GM12878 (cell line): ENCODE results near the gene GLO1. TPM values are rescaled to one million over a fixed set of nuclear protein-coding genes. Genes with fewer than 3 reads are reported as not detected.

Experiments used
- ATAC-seq: fragments of 200-7000 bp; cut with Tn5 transposase; 3 replicates; pipeline ENCODE4 v1.9.1; 2020; ENCODE audit warnings: mild to moderate bottlenecking, moderate library complexity
- BruUV-seq: library from RNA; stranded (reverse); fragments of 400-500 nt; replicated peaks from 2 replicates; lab custom pipeline; 2021; lab: Mats Ljungman, UMichigan
- CTCF ChIA-PET: fragments of 300-600 bp; sonication (Branson Sonifier 250); formaldehyde crosslinking; extraction: SDS; loops from one replicate; lab custom pipeline; 2021; ENCODE audit warnings: inconsistent platforms; lab: Yijun Ruan, JAX
- POLR2A ChIA-PET: fragments of 350-600 bp; formaldehyde crosslinking; extraction: SDS; loops from one replicate; lab custom pipeline; 2021; ENCODE audit warnings: inconsistent platforms; lab: Charles Lee
- RAD21 ChIA-PET: fragments of 300-600 bp; sonication (Branson Sonifier 250); formaldehyde crosslinking; loops from one replicate; lab custom pipeline; 2023; ENCODE audit warnings: antibody characterized with exemption; ENCODE audit not compliant: unreplicated experiment; lab: Charles Lee
- SMC1A ChIA-PET: fragments of 300-600 bp; sonication (Branson Sonifier 250); formaldehyde crosslinking; loops from one replicate; lab custom pipeline; 2023; ENCODE audit not compliant: unreplicated experiment, uncharacterized antibody; lab: Charles Lee
- DNase-seq: peaks from one replicate; pipeline ENCODE4 v3.0.0-alpha.2; 2011; ENCODE audit warnings: low read depth, low spot score
- FAIRE-seq: peaks from 3 replicates; lab custom pipeline; 2011; peaks lifted over from hg19 to GRCh38; lab: Jason Lieb, UNC
- H2AFZ ChIP-seq: 2 replicates; pipeline ENCODE4 v1.6.0; 2011; ENCODE audit warnings: low read depth, low read length, control low read depth; ENCODE audit not compliant: control insufficient read depth
- H3K27ac ChIP-seq: 2 replicates; pipeline ENCODE4 v1.5.1; 2011; ENCODE audit warnings: control low read depth; ENCODE audit not compliant: control insufficient read depth, insufficient read depth
- H3K27me3 ChIP-seq, 2 experiments: replicated peaks in 1 of 2; 2 replicates each; pipeline versions ENCODE4 v1.6.0 to v1.6.1; 2011; ENCODE audit warnings: low read length in 1 of 2; ENCODE audit not compliant: control insufficient read depth in 2 of 2, insufficient read depth in 2 of 2
- H3K36me3 ChIP-seq, 2 experiments: 2 replicates each; pipeline ENCODE4 v1.5.1; 2011; ENCODE audit warnings: low read length in 1 of 2; ENCODE audit not compliant: control insufficient read depth in 2 of 2, insufficient read depth in 2 of 2
- H3K4me1 ChIP-seq: 2 replicates; pipeline ENCODE4 v1.6.1; 2011; ENCODE audit warnings: mild to moderate bottlenecking, low read length, moderate library complexity, mixed read lengths; ENCODE audit not compliant: control insufficient read depth, insufficient read depth
- H3K4me2 ChIP-seq: 2 replicates; pipeline ENCODE4 v1.6.0; 2011; ENCODE audit warnings: control low read depth; ENCODE audit not compliant: control insufficient read depth, insufficient read depth
- H3K4me3 ChIP-seq: fragments of 200-600 bp; sonication (generic); 2 replicates; pipeline ENCODE4 v1.5.1; 2016
- H3K79me2 ChIP-seq: 2 replicates; pipeline ENCODE4 v1.6.0; 2011; ENCODE audit warnings: low read length; ENCODE audit not compliant: control insufficient read depth, insufficient read depth
- H3K9ac ChIP-seq: 2 replicates; pipeline ENCODE4 v1.8.0; 2011; ENCODE audit warnings: low read length, control low read depth, mixed read lengths; ENCODE audit not compliant: control insufficient read depth, insufficient read depth
- H3K9me3 ChIP-seq: replicated peaks from 3 replicates; pipeline ENCODE4 v1.5.1; 2011; ENCODE audit warnings: mild to moderate bottlenecking, low read length; ENCODE audit not compliant: control insufficient read depth, insufficient read depth
- H4K20me1 ChIP-seq: 2 replicates; pipeline ENCODE4 v1.6.0; 2011; ENCODE audit not compliant: control insufficient read depth, insufficient read depth
- EED ChIP-seq: sonication (generic); IDR thresholded peaks from 2 replicates; pipeline ENCODE4 v1.6.1; 2016; ENCODE audit warnings: antibody characterized with exemption, low read depth
- KDM1A ChIP-seq: fragments of 200-600 bp; sonication (generic); IDR thresholded peaks from 2 replicates; pipeline ENCODE4 v1.6.1; 2016; ENCODE audit warnings: borderline replicate concordance
- POLR2A ChIP-seq: IDR thresholded peaks from 2 replicates; pipeline ENCODE4 v1.6.1; 2011; ENCODE audit warnings: low read depth, mild to moderate bottlenecking, low read length
- ZBTB4 ChIP-seq: fragments of 450-650 bp; formaldehyde crosslinking; IDR thresholded peaks from 2 replicates; pipeline ENCODE4 v1.4.0; 2022; ENCODE audit warnings: mild to moderate bottlenecking, moderate library complexity
- WGBS: methylation state at CpG from one replicate; pipeline ENCODE4 v1.1.6; 2016; ENCODE audit warnings: low lambda C conversion rate; ENCODE audit not compliant: insufficient replicate concordance, insufficient coverage; ENCODE audit errors: missing lambda C conversion rate; 5-methylcytosine and 5-hydroxymethylcytosine counted together
- in situ Hi-C: fragments of 300-500 bp; cut with MboI; formaldehyde crosslinking; loops from 9 replicates; pipeline ENCODE4 v1.14.3; 2018; ENCODE audit warnings: mixed read lengths
- intact Hi-C: fragments of 100-400 bp; cut with micrococcal nuclease; formaldehyde crosslinking; loops from one replicate; pipeline ENCODE4 v1.14.2; 2022; ENCODE audit not compliant: unreplicated experiment
- polyA plus RNA-seq, 11 experiments: library from polyadenylated mRNA; depleted of rRNA in 4 of 11; unstranded in 6 of 11; stranded (reverse) in 5 of 11; fragments of >200 nt; fragmentation: Nextera tagmentation in 4 of 11; fragmentation: Illumina TruSeq in 1 of 11; extraction: Ambion mirVana in 4 of 11; extraction: Trizol in 1 of 11; gene quantifications; 1 replicate in 1 of 11; 2 replicates in 10 of 11; pipeline versions ENCODE4 v1.2.1 to v1.2.3, GENCODE V29; 2011 to 2016; ENCODE audit warnings: inconsistent platforms in 2 of 11, missing spikeins in 2 of 11, low read depth in 1 of 11
- total RNA-seq, 4 experiments: library from RNA; depleted of rRNA in 3 of 4; stranded (reverse); fragments of >200 nt in 3 of 4; fragmentation: Illumina TruSeq in 1 of 4; extraction: Trizol in 1 of 4; gene quantifications; 2 replicates each; pipeline versions ENCODE4 v1.2.1 to v1.2.3, GENCODE V29; 2013 to 2021

GLO1 gene
- total and polyA plus RNA-seq, 10 of the 15 experiments (the other 5 are each of a cell fraction or from before 2014, with no cell fraction given): 105 to 227 (median 150) TPM

GRCh38 chr6:38631186-38631783, 71.7 kb downstream of the GLO1 start:
- no peaks in the 10 kb centered on the region for H3K9me3 ChIP-seq
- H3K27me3 ChIP-seq: no peaks in the 10 kb centered on the region
- no peaks in the 10 kb centered on the region for H3K4me1 ChIP-seq
- H2AFZ ChIP-seq: no peak overlapping the region
- SMC1A ChIA-PET: no interaction called here
- FAIRE-seq (no peak), DNase-seq (no peak), ATAC-seq (no peak)
- no peak overlapping the region for H3K4me3 ChIP-seq
- no peak overlapping the region for H3K4me2 ChIP-seq
- no TSS peak for BruUV-seq
- WGBS: 72% methylated on average over 3 of the region's 3 CpGs
- no peak overlapping the region for H3K9ac ChIP-seq
- intact Hi-C loops (no loop called here), in situ Hi-C loops (no loop called here)
- no peaks in the 10 kb centered on the region for H3K36me3 ChIP-seq
- RAD21 ChIA-PET: interaction anchor here (0.6 kb wide), 1 partner anchor 113 kb away, joined by 3 read pairs; no protein-coding TSS in a partner anchor
- POLR2A ChIA-PET: no interaction called here
- CTCF ChIA-PET: no interaction called here
- H3K27ac ChIP-seq: no peak overlapping the region
- no peaks in the 10 kb centered on the region for H3K79me2 ChIP-seq
- TF ChIP-seq ZBTB4 (CRISPR knock-in tag) (no peak), KDM1A (no peak), POLR2A (no peak), EED (no peak)
- H4K20me1 ChIP-seq: no peaks in the 10 kb centered on the region

Other genes starting within 250 kb of the GLO1 start
- 5.1 and 5.3 TPM in 2 replicates for gene BTBD9, start 63.2 kb downstream of the GLO1 start, total RNA-seq (2014; rRNA removed)
- 4.7 and 5.0 TPM in 2 replicates for gene BTBD9, start 63.2 kb downstream of the GLO1 start, total RNA-seq (2014; rRNA removed; fragmentation: Illumina TruSeq; extraction: Trizol)
- 8.6 and 9.6 TPM in 2 replicates for gene BTBD9, start 63.2 kb downstream of the GLO1 start, total RNA-seq (2021)
- 4.5 and 4.6 TPM in 2 replicates for gene BTBD9, start 63.2 kb downstream of the GLO1 start, polyA plus RNA-seq (2011; rRNA removed)
- 4.1 and 6.0 TPM in 2 replicates for gene BTBD9, start 63.2 kb downstream of the GLO1 start, polyA plus RNA-seq (2014; fragmentation: Illumina TruSeq; extraction: Trizol)
- under 1 TPM; 0.22 to 0.55 TPM for gene BTBD9, start 63.2 kb downstream of the GLO1 start, polyA plus RNA-seq (2014; fragmentation: Nextera tagmentation; extraction: Ambion mirVana)
- 3.4 and 3.7 TPM in 2 replicates for gene BTBD9, start 63.2 kb downstream of the GLO1 start, polyA plus RNA-seq (2014; rRNA removed)
- gene BTBD9, start 63.2 kb downstream of the GLO1 start, polyA plus RNA-seq (2016; fragmentation: Nextera tagmentation; extraction: Ambion mirVana): 1 to 10 TPM; 6.9 to 7.5 TPM
- 0.11 and 0.34 TPM in 2 replicates for gene DNAH8, start 12.2 kb upstream of the GLO1 start, total RNA-seq (2014; rRNA removed)
- 0.18 and 0.31 TPM in 2 replicates for gene DNAH8, start 12.2 kb upstream of the GLO1 start, total RNA-seq (2014; rRNA removed; fragmentation: Illumina TruSeq; extraction: Trizol)
- 0.11 and 0.21 TPM in 2 replicates for gene DNAH8, start 12.2 kb upstream of the GLO1 start, total RNA-seq (2021)
- gene DNAH8, start 12.2 kb upstream of the GLO1 start, polyA plus RNA-seq (2011; rRNA removed): not detected in 2 replicates
- gene DNAH8, start 12.2 kb upstream of the GLO1 start, polyA plus RNA-seq (2014; fragmentation: Illumina TruSeq; extraction: Trizol): 0.10 and 0.14 TPM in 2 replicates
- gene DNAH8, start 12.2 kb upstream of the GLO1 start, polyA plus RNA-seq (2014; fragmentation: Nextera tagmentation; extraction: Ambion mirVana): under 1 TPM; 0.02 to 0.04 TPM
- 0.05 TPM in 2 replicates for gene DNAH8, start 12.2 kb upstream of the GLO1 start, polyA plus RNA-seq (2014; rRNA removed)
- not detected for gene DNAH8, start 12.2 kb upstream of the GLO1 start, polyA plus RNA-seq (2016; fragmentation: Nextera tagmentation; extraction: Ambion mirVana)